Spleen (tissue), 11 donors: ENCODE results near the gene IL17C. TPM values are rescaled to one million over a fixed set of nuclear protein-coding genes. Genes with fewer than 3 reads are reported as not detected.

Source experiments
- DNase-seq: peaks from one replicate; pipeline ENCODE4 v3.0.0-alpha.2; 2020
- H3K27ac ChIP-seq, 8 donors: fragments of 200-600 bp; sonication (generic) in 7 of 8; 1 replicate in 4 of 8; 2 replicates in 4 of 8; pipeline versions ENCODE4 v1.5.0 to v1.8.0; 2016 to 2021; ENCODE audit warnings: inconsistent platforms in 4 of 8, mild to moderate bottlenecking in 4 of 8, moderate library complexity in 1 of 8
- H3K27me3 ChIP-seq, 7 donors: fragments of 200-600 bp; sonication (generic) in 6 of 7; replicated peaks in 1 of 7; 1 replicate in 4 of 7; 2 replicates in 3 of 7; pipeline versions ENCODE4 v1.5.0 to v1.8.0; 2016 to 2021; ENCODE audit warnings: inconsistent platforms in 3 of 7, mild to moderate bottlenecking in 1 of 7
- H3K36me3 ChIP-seq, 6 donors: fragments of 200-600 bp; sonication (generic) in 5 of 6; 1 replicate in 4 of 6; 2 replicates in 2 of 6; pipeline versions ENCODE4 v1.5.0 to v1.8.0; 2016 to 2021; ENCODE audit warnings: inconsistent platforms in 2 of 6
- H3K4me1 ChIP-seq, 6 donors: fragments of 200-600 bp; sonication (generic) in 5 of 6; 1 replicate in 3 of 6; 2 replicates in 3 of 6; pipeline versions ENCODE4 v1.5.0 to v1.8.0; 2016 to 2021; ENCODE audit warnings: inconsistent platforms in 3 of 6
- H3K4me3 ChIP-seq, 8 donors: fragments of 200-600 bp; sonication (generic) in 7 of 8; 1 replicate in 4 of 8; 2 replicates in 4 of 8; pipeline versions ENCODE4 v1.5.0 to v1.8.0; 2016 to 2021; ENCODE audit warnings: inconsistent platforms in 4 of 8, mild to moderate bottlenecking in 4 of 8, moderate library complexity in 2 of 8
- H3K9me3 ChIP-seq, 8 donors: fragments of 200-600 bp; sonication (generic) in 7 of 8; 1 replicate in 4 of 8; 2 replicates in 4 of 8; pipeline versions ENCODE4 v1.5.0 to v1.8.0; 2016 to 2021; ENCODE audit warnings: inconsistent platforms in 4 of 8
- POLR2A ChIP-seq, 3 donors: fragments of 450-650 bp; IDR thresholded peaks; one replicate each; pipeline ENCODE4 v1.5.1; 2017; ENCODE audit warnings: antibody characterized with exemption in 3 of 3, mild to moderate bottlenecking in 1 of 3
- POLR2AphosphoS5 ChIP-seq, 3 donors: sonication (generic); formaldehyde crosslinking; IDR thresholded peaks; one replicate each; pipeline ENCODE4 v1.5.1; 2017; ENCODE audit warnings: antibody characterized with exemption in 3 of 3
- WGBS, 5 donors: extraction: QIAGEN DNeasy Blood & Tissue Kit in 3 of 5; methylation state at CpG; one replicate each; pipeline versions ENCODE4 v1.1.5 to v1.1.7; 2013 to 2018; 5-methylcytosine and 5-hydroxymethylcytosine counted together
- intact Hi-C: fragments of 100-400 bp; cut with DNase I; formaldehyde crosslinking; loops from one replicate; pipeline ENCODE4 v1.15.0; 2023; ENCODE audit warnings: low total_unique reads
- polyA plus RNA-seq, 3 donors: library from polyadenylated mRNA; stranded (reverse); fragments of 200-250 nt; gene quantifications; one replicate each; pipeline ENCODE4 v1.2.1, GENCODE V29; 2013
- total RNA-seq, 7 donors: library from RNA; depleted of rRNA in 3 of 7; stranded (reverse); fragments of >200 nt in 3 of 7; fragmentation: NEBNext Ultra II Directional in 4 of 7; extraction: Animal tissue kit (Norgen Biotek cat#: 25700) in 4 of 7; gene quantifications; one replicate each; pipeline versions ENCODE4 v1.1.0 to v1.2.1, GENCODE V29; 2016 to 2021
- TF ChIP-seq, protein P1 (sequence below), 11 experiments: fragments of 200-600 bp in 7 of 11; fragments of 450-650 bp in 4 of 11; sonication (generic) in 4 of 11; IDR thresholded peaks in 8 of 11; conservative IDR thresholded peaks in 3 of 11; 1 replicate in 7 of 11; 2 replicates in 4 of 11; pipeline versions ENCODE4 v1.4.0 to v1.8.0; 2016 to 2021; ENCODE audit warnings: antibody characterized with exemption in 11 of 11, inconsistent platforms in 4 of 11, mild to moderate bottlenecking in 1 of 11
- donor health status: healthy with polysubstance abuse.
- donor health status: DM: no; HTN: no; CAD: no; lungs with moderate emphysema.
- donor health status: DM: no; HTN: no; CAD: no.
- donor health status: Bipolar disorder and iron deficiency.
- donor health status: healthy.
- donor health status: DM: no; HTN: no; CAD: no.
- donor health status: DM: yes; HTN: yes; CAD: no.

IL17C gene
- total and polyA plus RNA-seq, 10 donors, result 0.39 to 1.2 (median 0.64) TPM; not detected in 5

DNA sequence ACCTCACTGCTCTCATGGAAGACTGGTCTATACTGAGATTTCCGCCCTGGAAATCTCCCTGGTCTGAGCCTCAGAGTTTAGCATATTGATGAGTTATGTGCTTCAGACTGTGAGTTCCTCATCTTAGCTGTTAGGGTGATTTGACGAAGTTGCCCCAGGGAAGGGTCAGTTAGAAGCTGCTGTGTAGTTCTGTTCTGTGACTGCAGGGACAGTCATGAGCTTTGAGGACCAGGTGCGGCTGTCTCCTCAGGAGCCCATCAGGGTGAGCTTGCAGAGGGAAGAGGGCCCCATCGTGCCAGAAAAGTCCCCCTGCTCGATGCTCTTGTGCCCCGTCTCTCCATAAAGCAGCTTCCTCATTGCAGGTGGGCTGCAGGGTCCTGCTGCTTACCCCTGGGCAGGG is 28.3 kb upstream of the IL17C start:
- 89 to 98% (median 94%) methylated on average over 6 of the region's 6 CpGs for WGBS, 5 donors
- DNase-seq, result no peak
- no peaks in the 10 kb centered on the region for H3K27me3 ChIP-seq
- no peak overlapping the region for H3K27ac ChIP-seq
- intact Hi-C loops, result no loop called here
- no peaks in the 10 kb centered on the region for H3K9me3 ChIP-seq
- H3K4me3 ChIP-seq, result no peak overlapping the region
- H3K4me1 ChIP-seq, result peaks cover 0 to 62% (median 17%) of the 10 kb centered on the region in 6 donors
- TF ChIP-seq, protein P1, sequence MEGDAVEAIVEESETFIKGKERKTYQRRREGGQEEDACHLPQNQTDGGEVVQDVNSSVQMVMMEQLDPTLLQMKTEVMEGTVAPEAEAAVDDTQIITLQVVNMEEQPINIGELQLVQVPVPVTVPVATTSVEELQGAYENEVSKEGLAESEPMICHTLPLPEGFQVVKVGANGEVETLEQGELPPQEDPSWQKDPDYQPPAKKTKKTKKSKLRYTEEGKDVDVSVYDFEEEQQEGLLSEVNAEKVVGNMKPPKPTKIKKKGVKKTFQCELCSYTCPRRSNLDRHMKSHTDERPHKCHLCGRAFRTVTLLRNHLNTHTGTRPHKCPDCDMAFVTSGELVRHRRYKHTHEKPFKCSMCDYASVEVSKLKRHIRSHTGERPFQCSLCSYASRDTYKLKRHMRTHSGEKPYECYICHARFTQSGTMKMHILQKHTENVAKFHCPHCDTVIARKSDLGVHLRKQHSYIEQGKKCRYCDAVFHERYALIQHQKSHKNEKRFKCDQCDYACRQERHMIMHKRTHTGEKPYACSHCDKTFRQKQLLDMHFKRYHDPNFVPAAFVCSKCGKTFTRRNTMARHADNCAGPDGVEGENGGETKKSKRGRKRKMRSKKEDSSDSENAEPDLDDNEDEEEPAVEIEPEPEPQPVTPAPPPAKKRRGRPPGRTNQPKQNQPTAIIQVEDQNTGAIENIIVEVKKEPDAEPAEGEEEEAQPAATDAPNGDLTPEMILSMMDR (IDR thresholded peaks at IDR 0.05 in 8 of 11, conservative IDR thresholded peaks at IDR 0.05 in 3 of 11), result no peak
- TF ChIP-seq POLR2AphosphoS5 (IDR thresholded peaks at IDR 0.05) (no peak), POLR2A (IDR thresholded peaks at IDR 0.05) (no peak)
- H3K36me3 ChIP-seq, result peaks cover 2 to 99% (median 60%) of the 10 kb centered on the region in 6 donors

DNA sequence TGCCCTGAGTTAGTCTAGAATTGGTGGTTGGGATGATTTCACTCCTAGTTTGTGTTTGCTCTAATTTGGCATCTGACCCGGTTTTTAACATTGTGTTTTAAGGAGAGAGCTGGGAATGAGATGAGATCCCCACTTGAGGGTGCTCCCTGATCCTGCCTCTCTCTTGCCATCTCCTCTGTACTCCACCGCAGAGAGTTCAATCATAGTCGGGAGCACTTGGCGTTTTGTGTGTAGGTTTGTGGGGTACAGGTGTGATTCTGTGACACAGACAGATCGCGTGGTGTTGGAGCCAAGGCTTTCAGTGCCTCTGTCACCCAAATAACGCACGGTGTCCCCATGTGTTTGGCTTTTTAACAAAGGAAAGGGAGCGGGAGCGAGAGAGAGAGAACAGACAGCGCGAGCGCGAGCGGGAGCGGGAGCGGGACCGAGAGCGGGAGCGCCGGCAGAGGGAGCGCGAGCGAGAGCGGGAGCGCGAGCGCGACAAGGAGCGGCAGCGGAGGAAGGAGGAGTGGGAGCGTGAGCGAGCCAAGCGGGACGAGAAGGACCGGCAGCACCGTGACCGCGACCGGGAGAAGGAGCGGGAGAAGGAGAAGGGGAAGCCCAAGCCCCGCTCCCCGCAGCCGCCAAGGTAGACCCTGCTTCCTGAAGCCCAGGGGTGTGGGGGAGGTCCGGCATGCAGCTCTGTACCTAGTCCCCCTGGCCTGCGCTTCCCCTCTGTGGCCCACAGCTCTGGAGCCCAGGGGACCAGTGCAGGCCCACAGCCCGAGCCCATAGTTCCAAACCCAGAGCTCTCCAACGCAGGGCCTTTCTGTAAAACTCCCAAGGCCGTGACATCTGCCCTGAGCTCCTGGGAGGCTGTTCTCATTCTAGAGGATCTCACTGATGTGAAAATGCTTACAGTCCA is 27.2 kb upstream of the IL17C start:
- Histone ChIP-seq H3K9me3 (no peaks in the 10 kb centered on the region), H3K36me3 (peaks cover 0 to 99% (median 52%) of the 10 kb centered on the region in 6 donors), H3K4me3 (no peak overlapping the region), H3K27ac (no peak overlapping the region), H3K4me1 (peaks cover 0 to 63% (median 21%) of the 10 kb centered on the region in 6 donors), H3K27me3 (no peaks in the 10 kb centered on the region)
- TF ChIP-seq, protein P1 (IDR thresholded peaks at IDR 0.05 in 8 of 11, conservative IDR thresholded peaks at IDR 0.05 in 3 of 11), result no peak
- no peak for TF ChIP-seq POLR2AphosphoS5 (IDR thresholded peaks at IDR 0.05)
- intact Hi-C loops, result no loop called here
- WGBS, 5 donors, result 92 to 94% (median 93%) methylated on average over 44 to 49 of the region's 49 CpGs
- no peak for DNase-seq

DNA sequence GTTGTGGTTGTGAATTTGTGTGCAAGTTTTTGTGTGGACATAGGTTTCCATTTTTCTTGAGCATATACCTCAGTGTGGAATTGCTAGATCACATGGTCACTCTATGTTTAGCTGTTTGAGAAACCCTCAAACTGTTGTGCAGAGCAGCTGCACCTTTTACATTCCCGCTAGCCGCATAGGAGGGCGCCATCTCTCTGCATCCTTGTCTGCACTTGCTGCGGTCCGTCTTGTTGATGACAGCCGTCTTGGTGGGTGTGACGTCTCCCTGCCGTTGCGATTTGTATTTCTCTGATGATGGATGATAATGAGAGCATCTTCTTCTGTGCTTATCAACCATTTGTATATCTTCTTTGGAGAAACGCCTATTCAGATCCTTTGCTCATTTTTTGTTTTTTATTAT is 25.1 kb upstream of the IL17C start:
- WGBS, 5 donors, result 90 to 94% (median 93%) methylated on average over 10 of the region's 10 CpGs
- no peak for DNase-seq
- Histone ChIP-seq H3K27me3 (no peaks in the 10 kb centered on the region), H3K4me1 (peaks cover under 1 to 62% (median 26%) of the 10 kb centered on the region in 6 donors), H3K27ac (peak overlapping the region in 2 of 8 donors; percentile 40 to 42), H3K36me3 (peaks cover 0 to 100% (median 46%) of the 10 kb centered on the region in 6 donors), H3K4me3 (no peak overlapping the region), H3K9me3 (no peaks in the 10 kb centered on the region)
- intact Hi-C loops, result no loop called here
- TF ChIP-seq POLR2AphosphoS5 (IDR thresholded peaks at IDR 0.05), result no peak
- no peak for TF ChIP-seq POLR2A (IDR thresholded peaks at IDR 0.05)
- TF ChIP-seq, protein P1 (IDR thresholded peaks at IDR 0.05 in 8 of 11, conservative IDR thresholded peaks at IDR 0.05 in 3 of 11), result no peak
